Subcutaneous abdominal adipose tissue (tissue), 5 donors: ENCODE measurements around the gene CDHR3.

ENCODE experiments used
- H3K27ac ChIP-seq: one replicate; pipeline ENCODE4 v1.7.0; 2013; ENCODE audit warnings: low read depth, mild to moderate bottlenecking, inconsistent platforms, low read length, moderate library complexity
- H3K27me3 ChIP-seq, 5 donors: one replicate each; pipeline ENCODE4 v1.7.0; 2013; ENCODE audit warnings: low read length in 5 of 5, inconsistent platforms in 1 of 5; ENCODE audit not compliant: control insufficient read depth in 5 of 5, insufficient read depth in 4 of 5
- H3K36me3 ChIP-seq, 5 donors: one replicate each; pipeline ENCODE4 v1.7.0; 2013; ENCODE audit warnings: low read length in 5 of 5; ENCODE audit not compliant: control insufficient read depth in 5 of 5, insufficient read depth in 5 of 5
- H3K4me1 ChIP-seq, 5 donors: one replicate each; pipeline ENCODE4 v1.7.0; 2013; ENCODE audit warnings: low read length in 5 of 5, mild to moderate bottlenecking in 3 of 5, moderate library complexity in 1 of 5; ENCODE audit not compliant: control insufficient read depth in 5 of 5, insufficient read depth in 5 of 5
- H3K4me3 ChIP-seq, 5 donors: one replicate each; pipeline ENCODE4 v1.7.0; 2013; ENCODE audit warnings: low read length in 5 of 5, low read depth in 1 of 5
- H3K9ac ChIP-seq, 5 donors: one replicate each; pipeline ENCODE4 v1.7.0; 2013; ENCODE audit warnings: low read length in 5 of 5, mild to moderate bottlenecking in 4 of 5, moderate library complexity in 3 of 5
- H3K9me3 ChIP-seq, 5 donors: one replicate each; pipeline ENCODE4 v1.7.0; 2013; ENCODE audit warnings: low read length in 5 of 5; ENCODE audit not compliant: control insufficient read depth in 5 of 5
- donor health status: healthy.
- donor health status: healthy.
- donor health status: healthy.
- donor health status: healthy.
- donor health status: healthy.

Gene CDHR3

GRCh38 chr7:106009503-106010226 lies 46.6 kb downstream of the CDHR3 start:
- H3K27me3 ChIP-seq: no peaks in the 10 kb centered on the region
- no peaks in the 10 kb centered on the region for H3K36me3 ChIP-seq
- peak overlapping the region in 4 of 5 donors; percentile 8 to 27 (median 21) for H3K4me3 ChIP-seq
- peak overlapping the region; percentile 45 for H3K27ac ChIP-seq
- peaks cover 8 to 21% (median 17%) of the 10 kb centered on the region in 5 donors for H3K4me1 ChIP-seq
- H3K9ac ChIP-seq: peak overlapping the region in 1 of 5 donors; percentile 7
- peaks cover 0 to 2% (median 0%) of the 10 kb centered on the region in 5 donors for H3K9me3 ChIP-seq

GRCh38 chr7:106010331-106010730 lies 47.3 kb downstream of the CDHR3 start:
- H3K9ac ChIP-seq: peak overlapping the region in 1 of 5 donors; percentile 7
- no peaks in the 10 kb centered on the region for H3K36me3 ChIP-seq
- H3K27ac ChIP-seq: peak overlapping the region; percentile 45

GRCh38 chr7:106010866-106011265 lies 47.8 kb downstream of the CDHR3 start:
- no peaks in the 10 kb centered on the region for H3K27me3 ChIP-seq
- peaks cover 0 to 2% (median 0%) of the 10 kb centered on the region in 5 donors for H3K9me3 ChIP-seq
- no peak overlapping the region for H3K4me3 ChIP-seq
- no peak overlapping the region for H3K9ac ChIP-seq
- peaks cover 8 to 25% (median 17%) of the 10 kb centered on the region in 5 donors for H3K4me1 ChIP-seq
- no peak overlapping the region for H3K27ac ChIP-seq
- no peaks in the 10 kb centered on the region for H3K36me3 ChIP-seq

More at GRCh38 chr7:106010331-106010730, 47.3 kb downstream of the CDHR3 start:
- Histone ChIP-seq H3K9me3 (peaks cover 0 to 2% (median 0%) of the 10 kb centered on the region in 5 donors), H3K27me3 (no peaks in the 10 kb centered on the region), H3K4me3 (no peak overlapping the region), H3K4me1 (peaks cover 8 to 21% (median 17%) of the 10 kb centered on the region in 5 donors)

- Histone ChIP-seq H3K27ac (no peak overlapping the region), H3K9me3 (no peaks in the 10 kb centered on the region), H3K4me3 (no peak overlapping the region), H3K27me3 (no peaks in the 10 kb centered on the region), H3K4me1 (peaks cover 8 to 32% (median 24%) of the 10 kb centered on the region in 5 donors), H3K36me3 (no peaks in the 10 kb centered on the region), H3K9ac (no peak overlapping the region)
These were observed 49.1 kb downstream of the CDHR3 start for GRCh38 chr7:106012184-106012583.

- no peaks in the 10 kb centered on the region for H3K9me3 ChIP-seq
- H3K4me1 ChIP-seq: peaks cover 8 to 32% (median 24%) of the 10 kb centered on the region in 5 donors
- no peaks in the 10 kb centered on the region for H3K27me3 ChIP-seq
- H3K27ac ChIP-seq: no peak overlapping the region
- no peak overlapping the region for H3K9ac ChIP-seq
- no peaks in the 10 kb centered on the region for H3K36me3 ChIP-seq
- no peak overlapping the region for H3K4me3 ChIP-seq
These were observed 49.9 kb downstream of the CDHR3 start for GRCh38 chr7:106012935-106013439.

- Histone ChIP-seq H3K9ac (peak overlapping the region in 1 of 5 donors; percentile 18), H3K4me3 (no peak overlapping the region), H3K4me1 (peaks cover 2 to 17% (median 8%) of the 10 kb centered on the region in 5 donors), H3K9me3 (no peaks in the 10 kb centered on the region), H3K27ac (no peak overlapping the region), H3K36me3 (no peaks in the 10 kb centered on the region), H3K27me3 (no peaks in the 10 kb centered on the region)
These were observed 52.5 kb downstream of the CDHR3 start for GRCh38 chr7:106015381-106016218.

- Histone ChIP-seq H3K36me3 (no peaks in the 10 kb centered on the region), H3K27me3 (no peaks in the 10 kb centered on the region), H3K9ac (no peak overlapping the region), H3K4me3 (no peak overlapping the region), H3K9me3 (no peaks in the 10 kb centered on the region), H3K27ac (no peak overlapping the region), H3K4me1 (peaks cover 0 to 14% (median 7%) of the 10 kb centered on the region in 5 donors)
These were observed 53.3 kb downstream of the CDHR3 start for GRCh38 chr7:106016331-106016730.

GRCh38 chr7:106017657-106018056 lies 54.6 kb downstream of the CDHR3 start:
- no peak overlapping the region for H3K4me3 ChIP-seq
- no peak overlapping the region for H3K27ac ChIP-seq
- no peaks in the 10 kb centered on the region for H3K27me3 ChIP-seq
- H3K9me3 ChIP-seq: no peaks in the 10 kb centered on the region
- no peak overlapping the region for H3K9ac ChIP-seq
- H3K4me1 ChIP-seq: peaks cover 0 to 13% (median 7%) of the 10 kb centered on the region in 5 donors
- no peaks in the 10 kb centered on the region for H3K36me3 ChIP-seq

GRCh38 chr7:106018566-106019469 lies 55.8 kb downstream of the CDHR3 start:
- Histone ChIP-seq H3K27ac (no peak overlapping the region), H3K27me3 (no peaks in the 10 kb centered on the region), H3K9me3 (no peaks in the 10 kb centered on the region), H3K9ac (no peak overlapping the region), H3K4me3 (no peak overlapping the region), H3K36me3 (no peaks in the 10 kb centered on the region), H3K4me1 (peaks cover 0 to 16% (median 10%) of the 10 kb centered on the region in 5 donors)
